Inferior parietal cortex (tissue), 1 donor: Measurements from ENCODE around the gene MACROD2.
"Not testable (repeated sequence)": the region's sequence is repeated elsewhere in the genome, so short reads cannot be mapped to it uniquely, and the experiment has no call there.

Experiments
- DNase-seq: peaks from one replicate; pipeline ENCODE4 v3.0.0-alpha.2; 2016; ENCODE audit errors: extremely low spot score

The MACROD2 gene

DNA sequence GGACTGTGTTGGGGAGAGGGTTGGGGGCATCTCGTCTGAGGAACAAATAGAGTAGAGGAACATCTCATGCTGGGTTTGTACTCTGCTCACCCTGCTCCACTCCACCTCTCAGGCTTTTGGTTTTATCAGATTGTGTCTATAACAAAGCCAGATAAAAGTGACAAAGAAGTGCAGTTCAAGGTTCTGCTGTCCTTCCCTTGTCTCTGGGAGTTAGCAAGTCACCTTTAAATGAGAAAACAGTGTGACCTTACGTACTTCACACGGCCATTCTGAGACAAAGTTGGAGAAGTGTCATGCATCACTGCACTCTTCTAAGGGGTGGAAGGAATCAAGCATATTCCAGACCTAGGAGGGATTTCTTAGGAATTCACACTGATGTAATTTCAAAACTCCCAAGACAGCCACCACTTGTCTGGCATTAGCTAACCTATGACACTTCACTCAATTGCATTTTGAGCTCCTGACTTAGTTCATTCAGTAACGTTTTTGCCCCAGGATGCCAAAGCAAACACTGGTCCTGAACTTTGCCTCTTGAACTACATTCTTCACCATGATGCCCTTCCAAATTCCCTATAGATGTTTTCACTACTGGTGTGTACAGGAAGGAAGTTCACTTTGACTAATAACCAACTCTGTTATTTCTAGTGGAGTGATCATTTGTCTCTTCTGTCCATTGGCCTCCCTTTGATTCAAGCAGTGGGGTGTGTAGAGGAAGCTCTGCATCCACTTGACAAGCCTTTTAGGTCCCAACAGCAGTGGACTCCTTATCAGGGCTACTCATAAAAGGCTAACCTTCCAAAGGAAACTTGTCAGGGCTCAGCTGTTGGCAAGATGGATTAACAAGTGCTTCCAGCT is 989.7 kb downstream of the MACROD2 start:
- DNase-seq = no peak

DNA sequence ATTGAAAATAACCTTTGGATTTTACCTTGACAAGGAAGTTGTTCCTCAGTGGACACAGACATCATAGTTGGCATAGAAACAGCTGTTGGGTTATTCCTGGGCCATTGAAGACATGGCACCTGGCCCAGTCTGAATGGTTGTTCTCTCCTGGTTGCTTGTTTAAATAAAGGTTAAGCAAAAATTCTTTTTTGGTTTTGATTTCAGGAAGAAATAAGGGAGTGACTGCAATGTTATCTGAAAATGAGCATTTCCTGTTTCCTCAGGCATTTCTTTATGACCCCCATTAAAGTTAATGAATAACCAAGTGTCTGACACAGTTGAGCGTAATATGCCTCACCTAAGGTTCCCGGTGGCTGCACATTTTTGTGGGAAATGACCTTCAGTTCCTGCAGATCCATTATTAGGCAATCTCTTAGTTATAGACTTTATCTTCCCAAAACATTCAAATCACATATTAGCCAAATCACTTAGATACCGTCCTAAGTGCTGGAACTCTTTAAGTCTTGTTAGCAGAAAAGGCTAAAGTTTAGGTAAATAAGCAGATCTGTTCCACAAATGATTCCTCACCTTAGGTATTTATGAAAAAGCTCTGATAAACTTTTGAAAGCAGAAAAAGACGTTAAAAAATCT is 990.8 kb downstream of the MACROD2 start:
- DNase-seq = no peak

DNA sequence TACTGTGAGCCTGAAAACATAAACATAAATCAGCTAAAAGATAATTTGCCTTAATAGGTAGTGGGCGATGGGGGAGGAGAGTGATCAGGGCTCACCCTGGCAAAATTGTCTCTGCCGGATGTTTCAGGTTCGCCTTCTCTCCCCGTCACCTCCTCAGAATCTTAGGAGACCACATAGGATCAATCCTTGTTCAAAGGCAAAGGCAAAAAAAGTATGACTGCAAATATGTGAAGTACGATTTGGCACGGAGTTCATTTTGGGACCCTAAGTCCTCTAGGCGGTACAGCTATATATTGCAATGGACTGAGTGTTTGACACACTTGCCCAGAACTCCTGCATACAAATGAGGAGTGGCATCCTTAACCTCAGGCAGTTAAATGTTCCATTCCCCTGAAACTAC is 991.3 kb downstream of the MACROD2 start:
- no peak for DNase-seq

DNA sequence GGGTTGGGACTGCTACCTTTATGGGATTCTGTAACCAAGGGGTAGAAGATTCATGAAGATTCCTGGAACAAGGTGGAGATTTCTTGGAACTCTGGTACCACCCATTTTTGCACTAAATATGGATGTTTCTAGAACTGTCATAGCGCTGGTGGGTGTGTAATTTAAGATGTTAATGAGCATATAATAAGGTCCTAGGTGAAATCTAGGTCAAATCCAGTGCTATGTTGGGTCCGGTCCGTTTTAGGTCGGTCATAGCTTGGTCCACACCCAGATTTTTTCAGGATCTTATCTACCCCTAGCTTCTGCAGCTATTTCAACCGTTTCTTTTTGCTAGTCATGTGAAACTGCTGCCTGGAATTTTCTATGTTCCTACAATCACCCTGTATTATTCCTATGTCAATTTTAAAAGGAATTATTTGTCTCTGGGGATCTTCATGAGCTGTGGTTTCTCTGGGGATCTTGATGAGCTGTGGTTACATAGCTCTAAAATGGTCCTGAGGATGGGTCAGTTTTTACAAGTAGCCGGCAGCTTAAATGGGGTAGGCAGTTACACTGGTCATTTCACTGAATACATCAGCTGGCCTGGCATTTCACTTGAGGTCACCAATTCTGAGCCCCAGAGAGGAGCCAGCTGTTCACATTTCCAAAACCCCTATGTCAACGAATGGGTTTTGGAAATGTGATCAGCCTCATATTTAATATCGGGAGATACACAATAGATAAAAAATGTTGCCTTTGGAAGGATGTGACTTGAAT is 994.4 kb downstream of the MACROD2 start:
- DNase-seq = no peak

DNA sequence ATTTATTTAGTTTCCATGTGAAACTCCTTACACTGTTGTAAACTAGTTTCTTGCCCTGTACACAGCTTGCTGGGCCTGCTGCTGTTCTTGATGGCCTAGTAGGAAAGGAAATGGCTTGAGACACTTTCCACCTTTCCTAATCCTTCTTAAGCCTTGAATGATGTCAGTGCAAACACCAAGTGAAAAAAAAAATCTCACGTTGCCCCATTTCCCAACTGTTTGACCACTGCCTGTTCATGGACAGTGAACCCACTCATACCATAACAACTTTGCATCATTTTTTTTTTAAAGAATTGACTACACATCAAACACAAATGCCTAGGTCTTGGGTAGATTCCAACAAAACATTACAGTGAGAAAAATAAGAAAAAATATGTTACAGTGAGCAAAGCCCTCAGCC is 995.7 kb downstream of the MACROD2 start:
- no peak for DNase-seq

DNA sequence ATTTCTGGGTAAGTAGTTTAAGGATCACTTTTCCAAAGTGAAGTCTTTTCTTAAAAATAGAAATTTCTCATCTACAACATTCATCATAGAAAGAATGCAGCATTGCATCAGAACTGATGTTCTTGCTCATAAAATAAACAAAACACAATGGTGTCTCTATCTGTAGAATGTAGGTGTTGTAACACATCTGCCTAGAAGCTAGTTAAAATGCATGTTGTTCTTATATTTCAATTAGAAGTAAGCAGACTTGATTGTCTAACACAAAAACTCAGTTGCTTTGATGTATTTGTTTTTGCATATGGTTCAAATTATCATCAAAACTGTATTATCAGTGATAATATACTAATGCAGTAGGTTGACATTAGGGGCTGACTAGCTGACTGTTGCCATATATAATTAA is 996.8 kb downstream of the MACROD2 start:
- DNase-seq = no peak

DNA sequence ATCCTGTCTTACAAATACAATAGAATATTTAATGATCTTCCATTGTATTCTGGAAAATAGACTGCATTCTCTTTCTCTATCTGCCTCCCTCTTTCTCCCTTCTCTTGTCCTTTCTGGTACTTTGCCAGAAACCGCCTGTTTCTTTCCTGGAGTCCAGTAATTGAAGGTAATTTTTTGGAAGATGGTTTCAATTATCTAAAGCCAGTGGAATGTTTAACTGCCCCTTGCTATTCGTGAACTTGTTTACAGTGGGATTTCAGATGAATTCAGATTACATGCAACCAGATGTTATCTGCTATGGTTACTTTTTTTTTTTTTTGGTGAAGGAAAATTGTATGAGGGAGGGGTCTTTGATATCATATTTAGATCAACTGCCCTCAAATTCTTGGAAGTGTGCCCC is 997.6 kb downstream of the MACROD2 start:
- no peak for DNase-seq

DNA sequence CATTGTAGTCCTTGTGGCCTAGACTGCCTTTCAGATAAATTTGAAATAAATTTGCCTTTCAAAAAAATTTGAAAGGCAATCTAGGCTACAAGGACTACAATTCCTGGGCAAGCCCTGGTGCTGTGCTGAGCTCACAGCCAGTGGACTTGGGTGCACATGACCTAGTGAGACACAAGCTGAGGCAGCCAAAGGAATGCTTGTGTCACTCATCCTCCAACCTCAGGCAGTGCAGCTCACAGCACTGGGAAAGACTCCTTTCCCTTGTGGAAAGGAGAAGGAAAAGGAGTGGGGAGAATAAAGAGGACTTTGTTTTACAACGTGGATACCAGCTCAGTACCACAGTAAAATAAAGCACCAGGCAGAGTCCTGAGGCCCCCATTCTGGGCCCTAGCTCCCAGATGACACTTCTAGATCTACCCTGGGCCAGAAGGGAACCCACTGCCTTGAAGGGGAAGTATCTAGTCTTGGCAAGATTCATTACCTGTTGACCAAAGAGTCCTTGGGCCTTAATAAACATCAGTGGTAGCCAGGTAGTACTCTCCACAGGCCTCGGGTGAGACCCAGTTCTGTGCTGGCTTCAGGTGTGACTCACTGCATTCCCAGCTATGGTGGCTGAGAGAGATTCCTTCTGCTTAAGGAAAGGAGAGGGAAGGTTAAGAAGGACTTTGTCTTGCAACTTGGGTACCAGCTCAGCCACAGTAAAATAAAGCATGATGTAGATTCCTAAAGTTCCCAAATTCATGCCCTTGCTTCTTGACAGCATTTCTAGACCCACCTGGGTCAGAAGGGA is 1001.8 kb downstream of the MACROD2 start:
- no peak for DNase-seq

DNA sequence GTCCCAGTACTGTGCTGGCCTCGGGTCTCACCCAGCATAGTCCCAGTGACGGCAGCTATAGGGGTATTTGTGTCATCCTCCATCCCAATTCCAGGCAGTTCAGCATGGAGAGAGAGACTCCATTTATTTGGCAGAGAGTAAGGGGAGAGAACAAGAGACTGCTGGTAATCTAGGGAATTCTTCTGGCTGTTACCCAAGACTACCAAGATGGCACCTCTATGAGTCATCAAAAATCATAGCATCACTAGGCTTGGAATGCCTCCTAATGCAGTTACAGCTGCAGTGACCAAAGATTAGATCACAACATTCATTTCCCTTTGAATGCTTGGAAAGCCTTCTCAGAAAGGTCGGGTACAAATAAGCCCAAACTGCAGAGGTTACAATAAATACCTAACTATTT is 1002.5 kb downstream of the MACROD2 start:
- no peak for DNase-seq

DNA sequence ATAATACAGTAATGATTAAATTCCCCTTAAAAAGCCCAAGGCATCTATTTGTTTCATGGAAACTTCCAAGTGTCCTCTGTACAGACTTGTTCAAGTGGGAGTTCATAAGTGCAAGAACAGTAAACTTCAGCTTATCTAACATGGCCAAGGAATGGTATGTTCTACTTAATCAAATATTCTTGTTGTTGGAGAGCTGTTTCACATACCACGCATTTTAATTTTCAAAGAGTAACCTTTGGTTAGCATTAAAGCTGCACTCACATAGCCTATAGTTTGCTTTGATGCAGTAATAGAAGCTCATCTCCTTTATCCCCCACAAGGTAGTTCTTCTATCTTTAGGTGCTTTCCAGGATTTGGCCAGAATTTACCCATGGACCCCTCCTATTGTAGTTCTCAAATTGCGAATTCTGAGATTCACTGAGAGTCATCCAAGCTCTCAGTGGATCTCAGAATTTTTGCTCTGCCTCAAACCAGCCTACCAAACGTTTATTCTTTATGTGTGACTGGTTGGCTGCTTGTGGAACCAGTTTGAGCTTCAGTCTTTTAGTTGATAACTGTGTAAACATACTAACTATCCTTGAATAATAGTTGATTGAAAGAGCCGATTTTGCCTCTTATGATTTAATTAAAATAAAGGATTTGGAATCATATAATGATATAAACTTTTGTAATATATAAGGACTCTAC is 1010.1 kb downstream of the MACROD2 start:
- no peak for DNase-seq

DNA sequence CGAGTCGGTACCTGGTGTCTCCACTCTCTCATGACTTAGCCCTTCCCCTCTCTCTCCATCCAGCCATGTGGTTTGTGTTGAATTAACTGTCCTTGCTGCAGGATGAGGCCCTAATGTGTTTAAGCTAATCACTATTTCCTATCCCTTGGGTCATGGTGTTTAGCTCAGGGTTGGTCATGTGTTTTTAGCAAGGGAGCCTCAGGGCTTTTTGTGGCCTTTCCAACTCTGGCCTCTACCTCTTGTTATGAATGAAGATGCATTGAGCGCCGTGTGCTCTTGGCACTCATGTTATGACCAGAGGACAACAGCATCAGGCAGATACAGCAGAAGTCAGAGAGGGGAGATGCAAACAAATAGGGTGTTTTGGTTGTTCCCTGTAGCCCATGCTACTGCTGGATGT is 1016.3 kb downstream of the MACROD2 start:
- no peak for DNase-seq

DNA sequence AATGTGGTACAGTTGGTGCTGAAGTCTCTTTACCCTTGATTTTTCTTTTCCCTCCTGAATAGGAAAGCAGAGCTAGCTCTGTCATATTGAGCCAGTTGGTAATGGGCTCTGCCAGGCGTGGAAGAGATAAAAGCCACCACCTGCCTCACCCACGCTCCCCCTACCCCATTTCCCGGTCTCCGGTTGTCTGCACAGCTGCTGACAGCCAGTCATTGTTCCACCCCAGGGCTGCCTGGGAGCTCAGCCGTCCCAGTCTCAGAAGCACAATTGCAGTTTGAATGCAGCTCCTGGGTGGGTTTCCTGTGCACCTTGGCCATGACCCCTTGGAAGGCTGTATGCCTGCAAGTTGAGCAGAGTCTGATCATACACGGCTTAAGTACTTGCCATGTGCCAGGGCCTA is 1017.2 kb downstream of the MACROD2 start:
- DNase-seq = no peak

DNA sequence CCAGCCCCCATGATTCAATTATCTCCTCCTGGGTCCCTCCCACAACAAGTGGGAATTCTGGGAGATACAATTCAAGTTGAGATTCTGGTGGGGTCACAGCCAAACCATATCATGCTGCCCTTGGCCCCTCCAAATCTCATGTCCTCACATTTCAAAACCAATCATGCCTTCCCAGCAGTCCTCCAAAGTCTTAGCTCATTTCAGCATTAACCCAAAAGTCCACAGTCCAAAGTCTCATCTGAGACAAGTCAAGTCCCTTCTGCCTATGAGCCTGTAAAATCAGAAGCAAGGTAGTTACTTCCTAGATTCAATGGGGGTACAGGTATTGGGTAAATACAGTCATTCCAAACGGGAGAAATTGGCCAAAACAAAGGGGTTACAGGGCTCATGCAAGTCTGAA is 1021.6 kb downstream of the MACROD2 start:
- not testable (repeated sequence) for DNase-seq

DNA sequence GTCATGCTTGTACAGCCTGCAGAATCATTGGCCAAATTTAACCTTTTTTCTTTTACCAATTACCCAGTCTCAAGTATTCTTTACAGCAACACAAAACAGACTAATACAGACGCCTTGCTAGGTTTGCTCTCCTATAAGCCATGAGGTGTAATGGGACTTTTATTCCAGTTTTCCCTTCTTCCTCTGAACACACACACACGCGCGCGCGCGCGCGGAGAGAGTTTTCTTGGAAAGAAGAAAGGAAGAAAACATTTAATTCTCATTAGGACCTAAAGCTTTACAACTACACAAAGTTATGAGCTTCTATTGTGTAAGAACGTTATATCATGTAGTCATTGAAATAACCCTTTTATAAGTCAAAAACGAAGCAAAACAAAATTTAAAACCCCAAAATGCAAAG is 1023.6 kb downstream of the MACROD2 start:
- no peak for DNase-seq

DNA sequence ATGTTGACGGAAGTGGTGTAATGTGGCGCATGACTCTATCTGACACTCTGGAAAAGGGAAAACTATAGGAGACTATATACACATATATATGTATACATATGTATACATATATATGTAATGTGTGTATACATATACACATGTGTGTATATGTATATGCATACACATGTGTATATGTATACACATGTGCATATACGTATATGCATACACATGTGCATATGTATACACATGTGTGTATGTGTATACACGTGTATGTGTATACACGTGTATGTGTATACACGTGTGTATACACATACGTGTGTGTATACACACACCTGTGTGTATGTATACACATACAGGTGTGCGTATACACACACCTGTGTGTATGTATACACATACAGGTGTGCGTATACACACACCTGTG is 1025.5 kb downstream of the MACROD2 start:
- no peak for DNase-seq

DNA sequence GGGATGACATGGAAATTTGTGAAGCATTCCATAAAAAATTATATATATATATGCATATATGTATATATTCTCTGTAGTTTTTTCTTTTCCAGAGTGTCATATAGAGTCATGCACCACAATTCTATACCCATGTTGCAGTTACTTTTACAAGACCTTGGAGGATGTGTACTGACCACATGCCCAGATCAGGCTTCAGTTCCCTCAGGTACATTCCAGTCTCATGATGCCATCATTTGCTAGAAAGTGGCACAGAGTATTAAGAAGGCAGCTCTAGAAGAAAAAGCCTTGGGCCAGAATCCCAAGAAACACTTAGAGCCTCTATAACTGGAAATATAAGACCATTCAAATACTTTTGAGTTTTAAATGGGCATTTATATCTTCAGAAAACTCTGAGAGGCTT is 1027.6 kb downstream of the MACROD2 start:
- no peak for DNase-seq

DNA sequence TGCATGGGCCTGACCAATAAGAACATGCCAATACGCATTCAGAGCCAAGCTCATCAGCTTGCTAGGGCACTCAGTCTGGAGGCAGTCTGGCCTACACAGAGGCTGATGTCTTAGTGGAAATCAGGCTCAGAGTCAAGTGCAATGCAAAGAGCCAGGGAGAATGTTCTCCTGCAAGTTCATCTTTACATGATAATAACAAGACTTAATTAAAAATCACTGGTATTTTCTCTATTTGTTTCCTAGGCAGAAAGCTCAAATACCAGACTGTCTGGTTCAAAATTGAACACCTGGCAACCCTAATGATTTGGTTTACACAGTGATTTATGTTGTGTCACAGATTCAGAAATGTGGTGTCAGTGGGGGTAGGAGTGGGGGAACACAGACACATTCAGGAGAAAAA is 1031.4 kb downstream of the MACROD2 start:
- DNase-seq = no peak

DNA sequence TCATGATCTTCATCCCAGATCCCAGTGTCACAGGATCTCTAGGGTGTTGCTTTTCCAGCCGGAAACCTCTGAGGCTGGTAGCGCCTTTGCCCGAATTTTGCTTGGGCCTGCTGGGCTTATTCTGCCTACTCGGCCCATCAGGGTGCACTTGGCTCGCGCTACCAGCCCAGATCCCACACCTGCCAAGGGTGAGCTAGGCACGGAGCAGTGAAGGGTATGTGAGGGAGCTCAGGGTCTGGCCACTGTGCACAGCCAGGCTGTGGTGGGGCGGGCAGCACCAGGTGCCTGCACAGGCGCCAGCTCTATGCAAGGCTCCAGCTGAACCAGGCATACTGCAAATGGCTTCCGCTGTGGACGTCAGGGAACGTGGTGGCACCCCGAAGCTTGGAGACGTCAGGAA is 1035.5 kb downstream of the MACROD2 start:
- no peak for DNase-seq

DNA sequence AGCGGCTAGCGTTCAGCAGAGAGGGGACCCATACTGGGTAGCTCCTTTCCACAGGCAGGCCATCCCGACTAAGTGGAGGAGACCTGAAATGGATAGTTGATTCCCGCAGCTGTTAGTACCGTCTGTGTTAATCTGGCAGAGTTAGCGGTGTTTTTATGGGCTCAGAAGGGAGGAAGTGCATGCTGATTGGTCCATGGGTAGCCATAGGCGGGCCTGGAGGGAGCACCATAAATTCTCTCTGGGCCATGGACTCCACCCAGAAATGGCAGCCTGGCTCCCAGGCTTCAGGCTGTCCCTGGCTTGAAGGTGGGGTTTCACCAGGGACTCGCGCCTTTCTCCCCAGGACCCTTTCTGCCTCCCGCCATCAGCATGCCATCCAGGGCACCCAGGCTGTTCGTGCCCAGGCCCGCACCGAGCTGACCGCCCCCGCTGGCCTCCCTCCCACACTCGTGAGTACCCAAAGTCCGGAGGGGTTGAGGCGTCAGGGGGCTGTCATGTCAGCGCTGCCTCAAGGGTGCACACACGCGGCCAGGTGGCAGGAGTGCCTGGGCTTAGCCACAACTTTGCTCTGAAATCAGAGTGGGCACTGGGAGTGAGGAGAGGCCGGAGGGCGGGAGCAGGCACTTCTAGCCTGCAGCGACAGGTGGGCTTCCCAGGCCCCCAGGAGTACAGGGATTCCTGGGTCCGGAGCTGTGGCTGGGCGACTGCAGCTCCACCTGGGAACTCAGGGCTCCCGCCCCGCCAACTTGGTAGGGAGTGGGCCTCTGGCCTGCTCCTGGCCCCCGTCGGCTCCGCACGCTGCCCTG is 1036.4 kb downstream of the MACROD2 start:
- no peak for DNase-seq

DNA sequence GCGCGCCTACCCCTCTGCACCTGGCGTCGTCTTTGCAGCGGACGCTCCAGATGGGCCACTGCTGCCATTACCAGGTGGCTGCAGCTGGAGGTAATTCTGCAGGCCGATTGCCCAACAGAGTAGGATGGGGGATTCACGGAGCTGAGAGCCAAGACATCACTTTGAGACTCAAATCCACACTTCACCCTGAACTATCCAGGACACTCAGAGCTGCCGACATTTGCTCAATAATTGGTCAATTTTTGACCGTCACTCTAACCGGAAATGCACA is 1037.0 kb downstream of the MACROD2 start:
- DNase-seq = no peak

DNA sequence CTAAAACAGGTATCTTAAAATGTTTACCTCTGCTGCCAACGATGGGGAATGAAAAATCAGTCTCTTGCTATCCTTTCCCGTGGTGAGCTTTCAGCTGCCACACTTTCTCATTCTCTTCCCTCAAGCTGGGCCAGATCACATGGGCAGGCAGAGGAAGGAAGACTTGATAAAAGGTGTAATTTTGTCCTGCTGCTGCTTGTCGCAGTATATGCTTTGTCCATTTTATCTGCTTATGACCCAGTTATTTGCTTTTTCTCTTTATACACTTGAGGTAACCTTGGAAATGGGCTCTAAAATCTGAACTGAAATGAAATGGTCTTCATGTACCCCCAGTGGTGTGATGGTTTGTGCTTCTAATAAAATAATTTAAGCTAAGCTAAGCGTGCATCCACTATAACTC is 1038.0 kb downstream of the MACROD2 start:
- DNase-seq = no peak
